ENCODE results near the gene SSBP1.
"Not testable (repeated sequence)": the region's sequence is repeated elsewhere in the genome, so short reads cannot be mapped to it uniquely, and the experiment has no call there.

SSBP1 gene

GRCh38 chr7:141737836-141738591 is at the start of gene SSBP1:
Gene SSBP1, plus strand, starts transcription at chr7:141738358. Its CDS starts 809 bp downstream, at chr7:141739167.
- Histone ChIP-seq H3K27ac (ENCODE audit: low read length) (peak within 1 kb of the TSS; percentile 93), H3K9me3 (ENCODE audit: control insufficient read depth in 1 of 2, low read length in 2 of 2) (no peaks in the 10 kb centered on the region), H3K27me3 (ENCODE audit: low read depth, low read length) (no peaks in the 10 kb centered on the region), H3K4me3 (ENCODE audit: low read depth in 1 of 2, low read length in 2 of 2) (peak within 1 kb of the TSS; percentile 81 to 91), H3K4me1 (ENCODE audit: control insufficient read depth in 1 of 2, insufficient read depth in 2 of 2, low read length in 2 of 2) (peaks cover 6 to 21% of the 10 kb centered on the region in 2 donors), H3K36me3 (ENCODE audit: control insufficient read depth in 1 of 2, insufficient read depth in 2 of 2, low read length in 2 of 2) (peaks cover 18 to 23% of the 10 kb centered on the region in 2 donors)

- not testable (repeated sequence) for H3K4me3 ChIP-seq (ENCODE audit: low read depth in 1 of 2, low read length in 2 of 2); H3K4me1 ChIP-seq (ENCODE audit: control insufficient read depth in 1 of 2, insufficient read depth in 2 of 2, low read length in 2 of 2); H3K27ac ChIP-seq (ENCODE audit: low read length); H3K9me3 ChIP-seq (ENCODE audit: control insufficient read depth in 1 of 2, low read length in 2 of 2); H3K27me3 ChIP-seq (ENCODE audit: low read depth, low read length)
- H3K36me3 ChIP-seq (ENCODE audit: control insufficient read depth in 1 of 2, insufficient read depth in 2 of 2, low read length in 2 of 2) = peaks cover 13 to 16% of the 10 kb centered on the region in 2 donors
Measured at GRCh38 chr7:141689072-141689825, 48.9 kb upstream of the SSBP1 start.

GRCh38 chr7:141691540-141691939 is 46.6 kb upstream of the SSBP1 start:
- Histone ChIP-seq H3K36me3 (ENCODE audit: control insufficient read depth in 1 of 2, insufficient read depth in 2 of 2, low read length in 2 of 2) (peaks cover 0 to under 1% of the 10 kb centered on the region in 2 donors), H3K9me3 (ENCODE audit: control insufficient read depth in 1 of 2, low read length in 2 of 2) (no peaks in the 10 kb centered on the region), H3K27me3 (ENCODE audit: low read depth, low read length) (no peaks in the 10 kb centered on the region), H3K4me3 (ENCODE audit: low read depth in 1 of 2, low read length in 2 of 2) (no peak overlapping the region), H3K27ac (ENCODE audit: low read length) (no peak overlapping the region), H3K4me1 (ENCODE audit: control insufficient read depth in 1 of 2, insufficient read depth in 2 of 2, low read length in 2 of 2) (no peaks in the 10 kb centered on the region)

- no peak overlapping the region for H3K4me3 ChIP-seq (ENCODE audit: low read depth in 1 of 2, low read length in 2 of 2)
Measured at GRCh38 chr7:141691961-141692360, 46.2 kb upstream of the SSBP1 start.

GRCh38 chr7:141693082-141693481 is 45.1 kb upstream of the SSBP1 start:
- Histone ChIP-seq H3K4me1 (ENCODE audit: control insufficient read depth in 1 of 2, insufficient read depth in 2 of 2, low read length in 2 of 2) (no peaks in the 10 kb centered on the region), H3K9me3 (ENCODE audit: control insufficient read depth in 1 of 2, low read length in 2 of 2) (no peaks in the 10 kb centered on the region), H3K27me3 (ENCODE audit: low read depth, low read length) (no peaks in the 10 kb centered on the region), H3K36me3 (ENCODE audit: control insufficient read depth in 1 of 2, insufficient read depth in 2 of 2, low read length in 2 of 2) (no peaks in the 10 kb centered on the region), H3K4me3 (ENCODE audit: low read depth in 1 of 2, low read length in 2 of 2) (no peak overlapping the region), H3K27ac (ENCODE audit: low read length) (no peak overlapping the region)

More at GRCh38 chr7:141691961-141692360, 46.2 kb upstream of the SSBP1 start:
- no peaks in the 10 kb centered on the region for H3K4me1 ChIP-seq (ENCODE audit: control insufficient read depth in 1 of 2, insufficient read depth in 2 of 2, low read length in 2 of 2)
- H3K27ac ChIP-seq (ENCODE audit: low read length) = no peak overlapping the region
- H3K36me3 ChIP-seq (ENCODE audit: control insufficient read depth in 1 of 2, insufficient read depth in 2 of 2, low read length in 2 of 2) = no peaks in the 10 kb centered on the region
- H3K9me3 ChIP-seq (ENCODE audit: control insufficient read depth in 1 of 2, low read length in 2 of 2) = no peaks in the 10 kb centered on the region
- H3K27me3 ChIP-seq (ENCODE audit: low read depth, low read length) = no peaks in the 10 kb centered on the region

GRCh38 chr7:141695803-141696289 is 42.3 kb upstream of the SSBP1 start:
- H3K27ac ChIP-seq (ENCODE audit: low read length) = no peak overlapping the region
- H3K4me3 ChIP-seq (ENCODE audit: low read depth in 1 of 2, low read length in 2 of 2) = no peak overlapping the region
- no peaks in the 10 kb centered on the region for H3K27me3 ChIP-seq (ENCODE audit: low read depth, low read length)
- H3K36me3 ChIP-seq (ENCODE audit: control insufficient read depth in 1 of 2, insufficient read depth in 2 of 2, low read length in 2 of 2) = no peaks in the 10 kb centered on the region
- peaks cover 6% of the 10 kb centered on the region in 2 donors for H3K4me1 ChIP-seq (ENCODE audit: control insufficient read depth in 1 of 2, insufficient read depth in 2 of 2, low read length in 2 of 2)
- H3K9me3 ChIP-seq (ENCODE audit: control insufficient read depth in 1 of 2, low read length in 2 of 2) = no peaks in the 10 kb centered on the region

- no peak overlapping the region for H3K4me3 ChIP-seq (ENCODE audit: low read depth in 1 of 2, low read length in 2 of 2)
- no peaks in the 10 kb centered on the region for H3K36me3 ChIP-seq (ENCODE audit: control insufficient read depth in 1 of 2, insufficient read depth in 2 of 2, low read length in 2 of 2)
- no peaks in the 10 kb centered on the region for H3K27me3 ChIP-seq (ENCODE audit: low read depth, low read length)
- peaks cover 7 to 8% of the 10 kb centered on the region in 2 donors for H3K4me1 ChIP-seq (ENCODE audit: control insufficient read depth in 1 of 2, insufficient read depth in 2 of 2, low read length in 2 of 2)
- H3K9me3 ChIP-seq (ENCODE audit: control insufficient read depth in 1 of 2, low read length in 2 of 2) = no peaks in the 10 kb centered on the region
- no peak overlapping the region for H3K27ac ChIP-seq (ENCODE audit: low read length)
Measured at GRCh38 chr7:141696348-141696747, 41.8 kb upstream of the SSBP1 start.

GRCh38 chr7:141697211-141697871 is 40.8 kb upstream of the SSBP1 start:
- H3K4me3 ChIP-seq (ENCODE audit: low read depth in 1 of 2, low read length in 2 of 2) = no peak overlapping the region
- H3K4me1 ChIP-seq (ENCODE audit: control insufficient read depth in 1 of 2, insufficient read depth in 2 of 2, low read length in 2 of 2) = peaks cover 7 to 10% of the 10 kb centered on the region in 2 donors
- no peaks in the 10 kb centered on the region for H3K36me3 ChIP-seq (ENCODE audit: control insufficient read depth in 1 of 2, insufficient read depth in 2 of 2, low read length in 2 of 2)
- H3K27ac ChIP-seq (ENCODE audit: low read length) = no peak overlapping the region
- no peaks in the 10 kb centered on the region for H3K27me3 ChIP-seq (ENCODE audit: low read depth, low read length)
- no peaks in the 10 kb centered on the region for H3K9me3 ChIP-seq (ENCODE audit: control insufficient read depth in 1 of 2, low read length in 2 of 2)

GRCh38 chr7:141698247-141699015 is 39.7 kb upstream of the SSBP1 start:
- Histone ChIP-seq H3K27me3 (ENCODE audit: low read depth, low read length) (no peaks in the 10 kb centered on the region), H3K27ac (ENCODE audit: low read length) (no peak overlapping the region), H3K4me3 (ENCODE audit: low read depth in 1 of 2, low read length in 2 of 2) (no peak overlapping the region), H3K4me1 (ENCODE audit: control insufficient read depth in 1 of 2, insufficient read depth in 2 of 2, low read length in 2 of 2) (peaks cover 14 to 17% of the 10 kb centered on the region in 2 donors), H3K36me3 (ENCODE audit: control insufficient read depth in 1 of 2, insufficient read depth in 2 of 2, low read length in 2 of 2) (no peaks in the 10 kb centered on the region), H3K9me3 (ENCODE audit: control insufficient read depth in 1 of 2, low read length in 2 of 2) (no peaks in the 10 kb centered on the region)

- H3K4me3 ChIP-seq (ENCODE audit: low read depth in 1 of 2, low read length in 2 of 2) = no peak overlapping the region
- H3K9me3 ChIP-seq (ENCODE audit: control insufficient read depth in 1 of 2, low read length in 2 of 2) = no peaks in the 10 kb centered on the region
- H3K27me3 ChIP-seq (ENCODE audit: low read depth, low read length) = no peaks in the 10 kb centered on the region
- no peaks in the 10 kb centered on the region for H3K36me3 ChIP-seq (ENCODE audit: control insufficient read depth in 1 of 2, insufficient read depth in 2 of 2, low read length in 2 of 2)
- H3K27ac ChIP-seq (ENCODE audit: low read length) = no peak overlapping the region
- peaks cover 14 to 17% of the 10 kb centered on the region in 2 donors for H3K4me1 ChIP-seq (ENCODE audit: control insufficient read depth in 1 of 2, insufficient read depth in 2 of 2, low read length in 2 of 2)
Measured at GRCh38 chr7:141699860-141700259, 38.3 kb upstream of the SSBP1 start.

All from muscle layer of duodenum (tissue), 2 donors.